Subcutaneous abdominal adipose tissue (tissue), 5 donors: Measurements from ENCODE around the gene ABHD3.
A peak's percentile ranks its signal among the peaks of the same experiment; 100 is the strongest.
"Not testable (repeated sequence)": the region's sequence is repeated elsewhere in the genome, so short reads cannot be mapped to it uniquely, and the experiment has no call there.

ENCODE experiments used
- H3K27ac ChIP-seq: one replicate; pipeline ENCODE4 v1.7.0; 2013; ENCODE audit warnings: low read depth, mild to moderate bottlenecking, inconsistent platforms, low read length, moderate library complexity
- H3K27me3 ChIP-seq, 5 donors: one replicate each; pipeline ENCODE4 v1.7.0; 2013; ENCODE audit warnings: low read length in 5 of 5, inconsistent platforms in 1 of 5; ENCODE audit not compliant: control insufficient read depth in 5 of 5, insufficient read depth in 4 of 5
- H3K36me3 ChIP-seq, 5 donors: one replicate each; pipeline ENCODE4 v1.7.0; 2013; ENCODE audit warnings: low read length in 5 of 5; ENCODE audit not compliant: control insufficient read depth in 5 of 5, insufficient read depth in 5 of 5
- H3K4me1 ChIP-seq, 5 donors: one replicate each; pipeline ENCODE4 v1.7.0; 2013; ENCODE audit warnings: low read length in 5 of 5, mild to moderate bottlenecking in 3 of 5, moderate library complexity in 1 of 5; ENCODE audit not compliant: control insufficient read depth in 5 of 5, insufficient read depth in 5 of 5
- H3K4me3 ChIP-seq, 5 donors: one replicate each; pipeline ENCODE4 v1.7.0; 2013; ENCODE audit warnings: low read length in 5 of 5, low read depth in 1 of 5
- H3K9ac ChIP-seq, 5 donors: one replicate each; pipeline ENCODE4 v1.7.0; 2013; ENCODE audit warnings: low read length in 5 of 5, mild to moderate bottlenecking in 4 of 5, moderate library complexity in 3 of 5
- H3K9me3 ChIP-seq, 5 donors: one replicate each; pipeline ENCODE4 v1.7.0; 2013; ENCODE audit warnings: low read length in 5 of 5; ENCODE audit not compliant: control insufficient read depth in 5 of 5
- donor health status: healthy.
- donor health status: healthy.
- donor health status: healthy.
- donor health status: healthy.
- donor health status: healthy.

ABHD3 gene

DNA sequence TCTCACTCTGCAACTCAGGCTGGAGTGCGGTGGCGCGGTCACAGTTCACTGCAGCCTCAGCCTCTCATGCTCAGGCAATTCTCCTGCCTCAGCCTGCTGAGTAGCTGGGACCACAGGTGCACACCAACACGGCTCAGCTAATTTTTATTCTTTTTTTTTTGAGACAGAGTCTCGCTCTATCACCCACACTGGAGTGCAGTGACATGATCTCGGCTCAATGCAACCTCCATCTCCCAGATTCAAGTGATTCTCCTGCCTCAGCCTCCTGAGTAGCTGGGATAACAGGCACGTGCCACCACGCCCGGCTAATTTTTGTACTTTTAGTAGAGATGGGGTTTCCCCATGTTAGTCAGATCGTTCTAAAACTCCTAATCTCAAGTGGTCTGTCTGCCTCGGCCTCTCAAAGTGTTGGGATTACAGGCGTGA lies 19.0 kb downstream of the ABHD3 start:
- Histone ChIP-seq H3K27ac (peak overlapping the region; percentile 74), H3K4me1 (peaks cover 0 to 31% (median 25%) of the 10 kb centered on the region in 5 donors)
- H3K27me3 ChIP-seq, H3K9me3 ChIP-seq, H3K36me3 ChIP-seq, H3K9ac ChIP-seq, H3K4me3 ChIP-seq: not testable (repeated sequence)

DNA sequence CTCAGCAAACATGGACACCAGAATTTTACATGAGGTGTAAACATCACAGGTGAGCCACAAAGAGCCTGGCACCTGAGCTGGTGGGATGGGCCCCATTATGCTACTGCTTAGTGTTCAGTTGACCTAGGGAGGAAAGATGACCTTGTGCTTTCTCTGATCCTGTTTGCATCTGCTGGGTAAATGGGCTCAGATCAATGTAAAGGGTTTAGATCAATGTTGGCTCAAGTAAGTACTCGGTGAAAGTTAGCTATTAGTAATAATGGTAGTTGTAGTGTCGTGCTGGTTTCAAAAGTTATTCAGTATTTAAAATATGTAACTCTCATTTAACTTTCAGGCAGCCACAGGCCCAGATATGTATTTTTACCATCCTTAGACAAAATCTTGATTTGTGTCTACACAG lies 19.8 kb downstream of the ABHD3 start:
- Histone ChIP-seq H3K4me3 (no peak overlapping the region), H3K27me3 (no peaks in the 10 kb centered on the region), H3K4me1 (peaks cover 0 to 31% (median 25%) of the 10 kb centered on the region in 5 donors), H3K9ac (no peak overlapping the region), H3K36me3 (peaks cover 0 to 4% (median 0%) of the 10 kb centered on the region in 5 donors), H3K27ac (no peak overlapping the region), H3K9me3 (peaks cover 0 to 2% (median 0%) of the 10 kb centered on the region in 5 donors)

DNA sequence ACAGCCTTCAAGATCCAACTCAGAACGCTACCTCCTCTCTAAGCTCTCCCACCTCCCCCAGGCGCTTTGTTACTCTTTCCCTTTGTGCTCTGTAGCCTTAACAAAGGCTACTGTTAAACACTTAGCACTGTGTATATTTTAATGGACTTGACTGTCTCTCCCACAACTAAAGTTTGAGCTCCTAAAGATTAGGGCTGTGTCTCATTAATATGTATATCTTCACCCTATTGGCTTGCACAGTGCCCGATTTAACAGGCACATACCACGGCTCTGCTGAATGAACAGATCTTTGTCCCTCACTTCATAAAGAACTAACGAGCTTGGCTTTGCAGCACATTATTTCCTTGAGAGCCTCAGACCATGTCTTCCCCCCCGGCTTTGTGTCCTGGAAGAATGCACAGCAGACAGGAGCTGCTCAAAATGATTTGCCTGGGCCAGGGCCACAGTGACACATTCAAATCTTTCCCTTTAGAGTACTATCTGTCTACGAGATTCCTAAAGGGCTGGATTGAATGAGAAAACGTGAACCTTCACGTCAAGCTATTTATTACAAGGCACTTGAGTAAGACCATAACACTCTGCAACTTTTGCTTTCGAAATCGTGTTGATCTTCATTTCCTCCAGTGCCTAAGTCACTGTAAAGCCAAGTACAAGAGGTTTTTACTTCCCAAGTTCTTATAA lies 22.1 kb downstream of the ABHD3 start:
- H3K9me3 ChIP-seq = no peaks in the 10 kb centered on the region
- no peaks in the 10 kb centered on the region for H3K36me3 ChIP-seq
- H3K27me3 ChIP-seq = no peaks in the 10 kb centered on the region
- peak overlapping the region; percentile 68 for H3K27ac ChIP-seq
- H3K4me3 ChIP-seq = peak overlapping the region; percentile 56 to 74 (median 61)
- H3K9ac ChIP-seq = peak overlapping the region; percentile 9 to 67 (median 65)
- peaks cover 0 to 31% (median 25%) of the 10 kb centered on the region in 5 donors for H3K4me1 ChIP-seq

DNA sequence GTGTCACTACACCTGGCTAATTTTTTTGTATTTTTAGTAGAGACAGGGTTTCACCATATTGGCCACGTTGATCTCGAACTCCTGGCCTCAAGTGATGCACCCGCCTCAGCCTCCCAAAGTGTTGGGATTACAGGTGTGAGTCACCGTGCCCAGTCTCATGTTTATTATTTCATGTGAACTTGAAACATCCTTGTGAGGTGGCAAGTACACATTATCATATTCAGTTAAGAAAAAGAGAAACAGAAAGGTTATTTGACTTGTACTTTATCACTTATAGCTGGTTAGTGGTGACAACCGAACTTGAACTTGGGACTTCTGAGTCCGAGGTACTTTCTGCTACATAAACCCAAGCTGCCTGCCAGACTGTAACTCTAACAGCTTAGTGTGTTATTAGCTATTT lies 24.4 kb downstream of the ABHD3 start:
- Histone ChIP-seq H3K27me3 (no peaks in the 10 kb centered on the region), H3K4me3 (no peak overlapping the region), H3K36me3 (no peaks in the 10 kb centered on the region), H3K9me3 (no peaks in the 10 kb centered on the region), H3K4me1 (peaks cover 0 to 13% (median 9%) of the 10 kb centered on the region in 5 donors), H3K9ac (no peak overlapping the region), H3K27ac (no peak overlapping the region)

DNA sequence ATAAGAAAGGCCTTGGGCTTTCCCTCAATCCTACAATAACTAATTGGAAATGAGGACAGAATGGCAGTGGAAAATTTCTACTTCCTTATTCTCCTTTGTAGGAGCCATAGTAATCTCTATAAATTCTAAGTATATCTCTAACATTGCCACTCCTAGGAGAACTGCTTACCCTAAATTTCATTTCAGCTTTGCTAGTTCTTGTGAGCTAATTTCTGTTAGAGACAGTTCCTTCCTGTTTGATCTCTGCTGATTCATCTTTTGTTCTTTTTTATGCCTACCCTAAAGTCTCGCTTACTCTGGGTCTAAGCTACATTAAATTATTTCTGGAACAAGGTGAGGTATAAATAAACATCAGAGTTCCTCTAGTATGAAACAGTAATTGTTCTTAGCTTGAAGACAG lies 25.7 kb downstream of the ABHD3 start:
- Histone ChIP-seq H3K9me3 (no peaks in the 10 kb centered on the region), H3K27ac (no peak overlapping the region), H3K4me3 (no peak overlapping the region), H3K9ac (no peak overlapping the region), H3K36me3 (no peaks in the 10 kb centered on the region), H3K27me3 (no peaks in the 10 kb centered on the region), H3K4me1 (peaks cover 0 to 13% (median 9%) of the 10 kb centered on the region in 5 donors)

DNA sequence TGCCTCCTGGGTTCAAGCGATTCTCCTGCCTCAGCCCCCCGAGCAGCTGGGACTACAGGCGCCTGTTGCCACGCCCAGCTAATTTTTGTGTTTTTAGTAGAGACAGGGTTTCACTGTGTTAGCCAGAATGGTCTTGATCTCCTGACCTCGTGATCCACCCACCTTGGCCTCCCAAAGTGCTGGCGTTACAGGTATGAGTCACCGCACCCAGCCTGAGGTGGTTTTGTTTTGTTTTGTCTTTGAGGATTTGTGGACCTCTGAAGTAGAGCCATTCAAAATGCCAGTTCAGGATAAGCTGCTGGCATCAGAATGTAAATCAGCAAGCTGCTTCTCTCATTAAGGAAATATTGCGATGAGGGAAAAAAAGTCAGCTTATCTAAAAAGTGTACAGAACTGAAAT lies 29.2 kb downstream of the ABHD3 start:
- H3K4me1 ChIP-seq, H3K9ac ChIP-seq, H3K4me3 ChIP-seq, H3K27ac ChIP-seq, H3K36me3 ChIP-seq, H3K9me3 ChIP-seq, H3K27me3 ChIP-seq: not testable (repeated sequence)

DNA sequence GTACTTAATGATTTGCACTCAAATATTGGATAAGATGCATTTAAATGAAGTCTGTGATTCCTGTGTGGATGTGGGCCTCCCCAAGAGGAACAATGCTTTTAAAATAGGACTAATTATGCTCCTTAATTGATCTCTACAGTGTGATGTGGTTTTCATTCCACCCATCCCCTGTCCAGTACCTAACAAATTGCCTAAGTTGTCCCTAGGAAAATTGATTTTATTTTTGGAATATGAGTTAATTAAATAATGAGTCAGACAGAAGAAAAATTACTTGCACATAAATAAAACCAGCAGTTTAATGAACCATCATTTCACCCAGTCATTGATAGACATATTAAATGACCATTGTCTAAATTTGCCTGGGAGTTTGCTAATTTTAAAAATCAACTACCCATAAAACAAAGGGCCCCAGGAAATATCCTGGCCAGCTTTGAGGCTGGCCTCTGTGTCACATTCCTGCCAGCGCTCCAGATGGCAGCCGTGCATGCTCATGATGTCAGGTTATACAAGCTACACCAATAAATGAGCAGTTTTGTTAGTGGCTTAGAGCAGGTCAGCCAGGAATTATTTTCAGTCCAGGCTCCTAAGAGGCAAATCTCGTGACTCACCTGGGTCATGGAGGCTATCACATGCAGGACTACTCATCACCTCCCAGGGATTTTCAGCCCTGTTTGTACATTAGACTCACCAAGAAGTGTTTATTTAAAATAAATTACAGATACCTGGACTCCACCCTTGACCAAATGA lies 31.9 kb downstream of the ABHD3 start:
- Histone ChIP-seq H3K27me3 (no peaks in the 10 kb centered on the region), H3K36me3 (peaks cover 0 to 9% (median 0%) of the 10 kb centered on the region in 5 donors), H3K4me3 (no peak overlapping the region), H3K9me3 (no peaks in the 10 kb centered on the region), H3K9ac (no peak overlapping the region), H3K4me1 (peaks cover 0 to 6% (median 0%) of the 10 kb centered on the region in 5 donors), H3K27ac (no peak overlapping the region)

DNA sequence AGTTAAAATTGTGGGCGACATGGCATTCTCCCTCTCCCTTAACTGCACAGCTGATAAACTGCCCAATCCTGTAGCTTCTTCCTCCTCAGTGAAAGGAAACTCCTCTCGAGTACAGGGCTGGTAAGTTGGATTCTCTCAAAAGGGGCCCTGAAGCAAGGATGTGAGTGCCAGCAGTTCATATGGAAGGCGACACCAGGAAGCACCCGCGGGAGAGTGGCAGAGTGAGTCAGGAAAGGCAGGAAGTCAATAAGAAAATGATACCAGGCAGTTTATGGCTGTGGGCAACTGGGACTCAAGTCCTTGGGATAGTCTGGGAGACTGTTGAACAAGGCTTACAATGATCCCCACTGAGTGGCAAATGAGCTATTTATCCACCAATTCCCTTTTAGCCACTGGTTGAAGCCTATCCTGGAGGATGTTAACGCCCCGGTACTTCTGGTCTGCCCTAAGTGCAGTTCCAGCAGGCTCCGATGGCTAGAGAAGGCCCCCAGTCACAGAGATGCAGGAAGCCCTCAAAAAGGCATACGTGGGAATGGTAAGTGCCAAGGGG lies 34.8 kb downstream of the ABHD3 start:
- no peaks in the 10 kb centered on the region for H3K9me3 ChIP-seq
- H3K27me3 ChIP-seq = no peaks in the 10 kb centered on the region
- H3K36me3 ChIP-seq = peaks cover 0 to 9% (median 0%) of the 10 kb centered on the region in 5 donors
- no peak overlapping the region for H3K4me3 ChIP-seq
- H3K9ac ChIP-seq = no peak overlapping the region
- H3K27ac ChIP-seq = no peak overlapping the region
- H3K4me1 ChIP-seq = peaks cover 0 to 6% (median 0%) of the 10 kb centered on the region in 5 donors

DNA sequence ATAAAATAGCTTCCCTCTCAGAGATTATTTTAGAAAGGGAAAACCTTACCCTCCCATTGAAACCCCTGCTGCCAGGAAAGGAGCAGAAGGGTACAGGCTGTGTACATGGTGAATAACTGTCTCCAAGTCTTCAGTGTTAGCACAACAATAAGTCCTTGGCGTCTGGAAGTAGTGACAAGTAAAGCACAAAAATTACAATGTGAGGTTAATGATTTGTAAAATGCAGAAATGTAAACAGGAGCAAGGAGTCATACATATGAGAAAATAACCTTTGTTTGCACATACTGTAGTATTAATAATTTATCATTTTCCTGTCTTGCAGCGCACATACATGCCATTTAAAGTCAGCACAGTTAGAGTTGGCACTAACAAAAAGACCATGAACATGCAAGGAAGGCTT lies 40.5 kb downstream of the ABHD3 start:
- Histone ChIP-seq H3K4me1 (peaks cover 0 to 3% (median 0%) of the 10 kb centered on the region in 5 donors), H3K9ac (no peak overlapping the region), H3K27ac (no peak overlapping the region), H3K9me3 (no peaks in the 10 kb centered on the region), H3K27me3 (no peaks in the 10 kb centered on the region), H3K36me3 (peaks cover 2 to 17% (median 4%) of the 10 kb centered on the region in 5 donors), H3K4me3 (no peak overlapping the region)

DNA sequence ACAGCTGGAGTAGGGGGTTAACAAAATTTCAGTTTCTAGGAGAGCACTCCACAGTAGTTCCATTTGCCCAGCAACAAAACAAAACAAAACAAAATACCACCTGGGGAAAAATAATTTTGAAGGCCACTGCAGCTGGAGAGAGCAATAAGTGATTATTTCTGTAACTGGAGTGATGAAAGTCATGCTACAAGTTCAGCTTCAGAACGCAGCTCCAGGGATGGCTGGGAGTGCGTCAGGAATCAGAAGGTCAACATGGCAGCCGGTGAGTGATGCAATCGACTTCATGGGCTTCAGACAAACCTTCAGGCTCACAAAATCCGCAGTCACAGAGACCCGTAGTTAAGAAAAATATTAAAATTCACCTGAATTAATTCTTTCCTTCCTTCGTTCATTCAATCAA lies 41.0 kb downstream of the ABHD3 start:
- H3K4me3 ChIP-seq = no peak overlapping the region
- H3K9ac ChIP-seq = no peak overlapping the region
- no peak overlapping the region for H3K27ac ChIP-seq
- H3K36me3 ChIP-seq = peaks cover 2 to 17% (median 4%) of the 10 kb centered on the region in 5 donors
- no peaks in the 10 kb centered on the region for H3K27me3 ChIP-seq
- H3K9me3 ChIP-seq = no peaks in the 10 kb centered on the region
- H3K4me1 ChIP-seq = peaks cover 0 to 1% (median 0%) of the 10 kb centered on the region in 5 donors
